SK-N-SH treated with all-trans-retinoic acid at 6 μM for 48 hours (cell line): Measurements from ENCODE around the gene C12orf75.
A peak's percentile ranks its signal among the peaks of the same experiment; 100 is the strongest.

ENCODE experiments used
- ATAC-seq: fragments of 200-7000 bp; cut with Tn5 transposase; 3 replicates; pipeline ENCODE4 v1.9.1; 2020; ENCODE audit warnings: mild to moderate bottlenecking, moderate library complexity
- ARNTL ChIP-seq: fragments of 450-650 bp; formaldehyde crosslinking; IDR thresholded peaks from 2 replicates; pipeline ENCODE4 v1.5.0; 2020; ENCODE audit warnings: low read depth, mild to moderate bottlenecking, moderate library complexity, borderline replicate concordance
- CSDC2 ChIP-seq: fragments of 250-450 bp; sonication (Bioruptor Pico); IDR thresholded peaks from 2 replicates; pipeline ENCODE4 v1.5.0; 2020; ENCODE audit warnings: mild to moderate bottlenecking, moderate library complexity
- ESRRG ChIP-seq: fragments of 250-450 bp; sonication (Bioruptor Pico); IDR thresholded peaks from 2 replicates; pipeline ENCODE4 v1.6.1; 2021; ENCODE audit warnings: mild to moderate bottlenecking
- GLIS3 ChIP-seq: fragments of 250-450 bp; sonication (Bioruptor Pico); IDR thresholded peaks from 2 replicates; pipeline ENCODE4 v1.5.0; 2020; ENCODE audit warnings: mild to moderate bottlenecking, moderate library complexity
- ISL1 ChIP-seq: fragments of 250-450 bp; sonication (Bioruptor Pico); IDR thresholded peaks from 2 replicates; pipeline ENCODE4 v2.1.2; 2022; ENCODE audit warnings: mild to moderate bottlenecking, moderate library complexity
- OSR1 ChIP-seq: fragments of 250-450 bp; sonication (Bioruptor Pico); IDR thresholded peaks from 2 replicates; pipeline ENCODE4 v1.8.0; 2022; ENCODE audit warnings: moderate library complexity, mild to moderate bottlenecking, inconsistent platforms
- PPARA ChIP-seq: fragments of 250-450 bp; sonication (Bioruptor Pico); IDR thresholded peaks from 2 replicates; pipeline ENCODE4 v1.5.0; 2020; ENCODE audit warnings: mild to moderate bottlenecking, borderline replicate concordance
- RARB ChIP-seq: fragments of 250-450 bp; sonication (Bioruptor Pico); IDR thresholded peaks from 2 replicates; pipeline ENCODE4 v1.8.0; 2021; ENCODE audit warnings: mild to moderate bottlenecking, moderate library complexity
- TCF4 ChIP-seq: fragments of 250-450 bp; sonication (Bioruptor Pico); IDR thresholded peaks from 2 replicates; pipeline ENCODE4 v1.8.0; 2021; ENCODE audit warnings: mild to moderate bottlenecking, moderate library complexity, borderline replicate concordance
- TOX ChIP-seq: fragments of 250-450 bp; sonication (Bioruptor Pico); IDR thresholded peaks from 2 replicates; pipeline ENCODE4 v1.8.0; 2021; ENCODE audit warnings: mild to moderate bottlenecking, moderate library complexity, borderline replicate concordance
- ZC3H10 ChIP-seq: fragments of 250-450 bp; sonication (Bioruptor Pico); IDR thresholded peaks from 2 replicates; pipeline ENCODE4 v1.5.1; 2021; ENCODE audit warnings: mild to moderate bottlenecking, moderate library complexity
- ZFP3 ChIP-seq: fragments of 250-450 bp; sonication (Bioruptor Pico); IDR thresholded peaks from 2 replicates; pipeline ENCODE4 v1.5.0; 2020; ENCODE audit warnings: mild to moderate bottlenecking, moderate library complexity
- ZFP30 ChIP-seq: fragments of 450-650 bp; formaldehyde crosslinking; IDR thresholded peaks from 2 replicates; pipeline ENCODE4 v1.5.0; 2022; ENCODE audit warnings: mild to moderate bottlenecking, moderate library complexity
- ZNF70 ChIP-seq: fragments of 450-650 bp; formaldehyde crosslinking; IDR thresholded peaks from 2 replicates; pipeline ENCODE4 v1.5.0; 2020; ENCODE audit warnings: mild to moderate bottlenecking, moderate library complexity
- ZNF8 ChIP-seq: fragments of 450-650 bp; formaldehyde crosslinking; IDR thresholded peaks from 2 replicates; pipeline ENCODE4 v1.5.0; 2020; ENCODE audit warnings: mild to moderate bottlenecking, moderate library complexity
- TF ChIP-seq, protein P1 (sequence below): fragments of 250-450 bp; sonication (Bioruptor Pico); IDR thresholded peaks from 2 replicates; pipeline ENCODE4 v1.5.1; 2021; ENCODE audit warnings: mild to moderate bottlenecking, moderate library complexity
- TF ChIP-seq, protein P2 (sequence below): fragments of 250-450 bp; sonication (Bioruptor Pico); IDR thresholded peaks from 2 replicates; pipeline ENCODE4 v1.5.1; 2020; ENCODE audit warnings: low read depth, mild to moderate bottlenecking, moderate library complexity
- TF ChIP-seq, protein P3 (sequence below): fragments of 250-450 bp; sonication (Bioruptor Pico); IDR thresholded peaks from 2 replicates; pipeline ENCODE4 v1.8.0; 2020; ENCODE audit warnings: mild to moderate bottlenecking, moderate library complexity, borderline replicate concordance

C12orf75 gene

DNA sequence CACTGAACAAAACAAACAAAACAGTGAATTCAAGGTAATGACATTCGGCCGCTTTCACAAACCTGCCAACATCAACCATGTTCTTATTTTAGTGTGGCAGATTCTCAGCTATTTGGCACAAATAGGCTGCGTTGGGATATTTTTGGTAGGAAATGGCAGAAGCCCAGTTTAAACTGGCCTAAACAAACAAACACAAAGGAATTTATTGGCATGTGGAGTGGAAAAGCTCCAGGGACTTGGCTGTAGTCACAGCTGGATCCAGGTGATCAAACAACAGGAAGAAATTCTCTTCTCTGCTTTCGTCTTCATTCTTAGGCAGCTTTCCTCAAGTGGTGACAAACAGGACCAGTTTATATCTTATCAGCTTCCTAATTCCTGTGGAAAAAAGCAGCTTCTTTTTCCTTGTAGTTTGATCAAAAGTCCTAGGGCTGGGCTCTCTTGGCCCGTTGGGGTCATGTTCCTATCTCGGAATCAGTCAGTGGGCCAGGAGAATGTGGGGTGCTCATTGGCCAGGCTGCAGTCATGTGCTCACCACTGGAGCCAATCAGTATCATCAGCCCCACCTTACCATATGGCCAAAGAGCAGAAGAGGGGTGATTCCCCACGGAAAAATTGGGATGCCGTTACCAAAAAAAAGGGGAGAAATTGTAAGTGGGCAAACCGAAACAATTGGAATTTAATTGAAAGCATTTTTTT lies 22.6 kb downstream of the C12orf75 start:
- ATAC-seq, result no peak
- TF ChIP-seq, protein P1, sequence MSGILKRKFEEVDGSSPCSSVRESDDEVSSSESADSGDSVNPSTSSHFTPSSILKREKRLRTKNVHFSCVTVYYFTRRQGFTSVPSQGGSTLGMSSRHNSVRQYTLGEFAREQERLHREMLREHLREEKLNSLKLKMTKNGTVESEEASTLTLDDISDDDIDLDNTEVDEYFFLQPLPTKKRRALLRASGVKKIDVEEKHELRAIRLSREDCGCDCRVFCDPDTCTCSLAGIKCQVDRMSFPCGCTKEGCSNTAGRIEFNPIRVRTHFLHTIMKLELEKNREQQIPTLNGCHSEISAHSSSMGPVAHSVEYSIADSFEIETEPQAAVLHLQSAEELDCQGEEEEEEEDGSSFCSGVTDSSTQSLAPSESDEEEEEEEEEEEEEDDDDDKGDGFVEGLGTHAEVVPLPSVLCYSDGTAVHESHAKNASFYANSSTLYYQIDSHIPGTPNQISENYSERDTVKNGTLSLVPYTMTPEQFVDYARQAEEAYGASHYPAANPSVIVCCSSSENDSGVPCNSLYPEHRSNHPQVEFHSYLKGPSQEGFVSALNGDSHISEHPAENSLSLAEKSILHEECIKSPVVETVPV (CRISPR knock-in tag), result no peak
- TF ChIP-seq, all 23 proteins: peak for 0

DNA sequence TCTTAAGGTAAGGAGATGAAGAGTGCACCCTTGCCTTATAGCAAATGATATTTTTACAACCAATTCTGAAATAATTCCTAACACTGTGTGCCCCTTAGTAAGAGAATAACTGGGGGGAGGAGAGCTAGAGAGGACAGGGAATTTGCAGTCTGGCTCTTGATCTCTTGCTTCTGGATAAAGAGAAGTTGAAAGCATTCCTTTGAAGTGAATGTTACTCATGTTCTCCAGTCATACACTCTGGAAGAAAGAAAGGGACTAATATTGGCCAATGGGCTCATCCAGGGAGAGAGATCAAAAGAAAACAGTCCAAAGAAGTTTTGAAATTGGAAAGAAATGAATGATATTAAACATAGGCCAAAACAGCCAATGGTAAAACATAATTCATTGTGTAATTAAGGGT lies 25.3 kb downstream of the C12orf75 start:
- TF ChIP-seq ISL1 (CRISPR knock-in tag) (0 out of 2 replicates have a peak, but pooled peaks have one; percentile 28), GLIS3 (CRISPR knock-in tag) (no peak), ZFP30 (CRISPR knock-in tag) (no peak)
- peak; percentile 63 for ATAC-seq

DNA sequence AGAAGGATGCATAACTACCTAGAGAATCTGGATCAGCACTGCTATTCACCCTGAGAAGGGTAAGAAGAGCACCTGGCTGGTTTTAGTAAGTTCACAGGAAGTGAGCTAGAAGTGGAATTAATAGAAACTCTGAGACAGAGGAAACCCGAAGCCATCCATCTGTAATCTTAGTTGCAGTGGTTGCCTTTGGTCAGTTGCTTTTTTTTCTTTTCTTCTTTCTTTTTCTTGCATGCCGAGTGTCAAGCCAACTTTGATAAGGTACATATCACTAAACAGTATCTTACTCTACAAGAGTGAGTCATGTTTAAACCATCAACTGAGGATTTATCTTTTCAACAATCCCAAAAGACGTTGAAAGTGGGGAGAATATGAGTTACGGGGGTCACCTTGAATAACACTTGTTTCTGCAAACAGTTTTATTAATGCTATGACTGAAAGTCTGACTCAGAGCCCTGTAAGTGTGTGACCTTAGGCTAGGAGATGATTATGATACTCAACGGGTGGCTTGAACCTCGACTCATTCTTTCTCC lies 26.7 kb downstream of the C12orf75 start:
- TF ChIP-seq, protein P2, sequence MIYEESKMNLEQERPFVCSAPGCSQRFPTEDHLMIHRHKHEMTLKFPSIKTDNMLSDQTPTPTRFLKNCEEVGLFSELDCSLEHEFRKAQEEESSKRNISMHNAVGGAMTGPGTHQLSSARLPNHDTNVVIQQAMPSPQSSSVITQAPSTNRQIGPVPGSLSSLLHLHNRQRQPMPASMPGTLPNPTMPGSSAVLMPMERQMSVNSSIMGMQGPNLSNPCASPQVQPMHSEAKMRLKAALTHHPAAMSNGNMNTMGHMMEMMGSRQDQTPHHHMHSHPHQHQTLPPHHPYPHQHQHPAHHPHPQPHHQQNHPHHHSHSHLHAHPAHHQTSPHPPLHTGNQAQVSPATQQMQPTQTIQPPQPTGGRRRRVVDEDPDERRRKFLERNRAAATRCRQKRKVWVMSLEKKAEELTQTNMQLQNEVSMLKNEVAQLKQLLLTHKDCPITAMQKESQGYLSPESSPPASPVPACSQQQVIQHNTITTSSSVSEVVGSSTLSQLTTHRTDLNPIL (CRISPR knock-in tag), result no peak
- TF ChIP-seq PPARA, result no peak
- no peak for TF ChIP-seq ZC3H10 (CRISPR knock-in tag)
- TF ChIP-seq GLIS3 (CRISPR knock-in tag), result no peak
- TF ChIP-seq, protein P3, sequence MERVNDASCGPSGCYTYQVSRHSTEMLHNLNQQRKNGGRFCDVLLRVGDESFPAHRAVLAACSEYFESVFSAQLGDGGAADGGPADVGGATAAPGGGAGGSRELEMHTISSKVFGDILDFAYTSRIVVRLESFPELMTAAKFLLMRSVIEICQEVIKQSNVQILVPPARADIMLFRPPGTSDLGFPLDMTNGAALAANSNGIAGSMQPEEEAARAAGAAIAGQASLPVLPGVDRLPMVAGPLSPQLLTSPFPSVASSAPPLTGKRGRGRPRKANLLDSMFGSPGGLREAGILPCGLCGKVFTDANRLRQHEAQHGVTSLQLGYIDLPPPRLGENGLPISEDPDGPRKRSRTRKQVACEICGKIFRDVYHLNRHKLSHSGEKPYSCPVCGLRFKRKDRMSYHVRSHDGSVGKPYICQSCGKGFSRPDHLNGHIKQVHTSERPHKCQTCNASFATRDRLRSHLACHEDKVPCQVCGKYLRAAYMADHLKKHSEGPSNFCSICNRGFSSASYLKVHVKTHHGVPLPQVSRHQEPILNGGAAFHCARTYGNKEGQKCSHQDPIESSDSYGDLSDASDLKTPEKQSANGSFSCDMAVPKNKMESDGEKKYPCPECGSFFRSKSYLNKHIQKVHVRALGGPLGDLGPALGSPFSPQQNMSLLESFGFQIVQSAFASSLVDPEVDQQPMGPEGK (CRISPR knock-in tag), result 0 out of 2 replicates have a peak, but pooled peaks have one; percentile 21
- peak; percentile 87 for TF ChIP-seq ISL1 (CRISPR knock-in tag)
- TF ChIP-seq TOX, result 0 out of 2 replicates have a peak, but pooled peaks have one; percentile 41
- no peak for TF ChIP-seq ARNTL
- TF ChIP-seq TCF4 (CRISPR knock-in tag), result no peak
- TF ChIP-seq ZNF70 (CRISPR knock-in tag), result no peak
- ATAC-seq, result peak; percentile 61

DNA sequence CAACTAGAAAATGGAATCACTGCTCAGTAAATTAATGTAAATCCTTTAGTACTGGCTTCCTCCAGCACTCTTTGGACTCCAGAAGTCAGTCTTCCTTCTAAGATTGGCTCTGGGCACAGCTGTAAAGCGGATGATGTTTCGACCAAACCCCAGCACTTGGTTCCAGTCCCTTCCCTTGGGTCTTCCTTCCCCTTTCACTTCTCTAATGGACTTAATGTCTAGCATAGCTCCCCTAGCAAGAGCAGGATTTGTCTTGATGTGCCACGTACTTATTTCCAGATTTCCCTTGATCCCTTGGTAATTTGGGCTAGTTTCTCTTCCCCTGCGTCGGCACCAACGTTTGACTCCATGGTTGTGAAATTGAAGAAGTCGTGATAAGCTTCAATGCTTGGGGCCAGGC lies 28.3 kb downstream of the C12orf75 start:
- ATAC-seq, result no peak
- TF ChIP-seq, protein P2 (CRISPR knock-in tag), result no peak
- TF ChIP-seq, protein P1 (CRISPR knock-in tag), result no peak
- no peak for TF ChIP-seq TCF4 (CRISPR knock-in tag)
- TF ChIP-seq TOX, result no peak
- no peak for TF ChIP-seq RARB (CRISPR knock-in tag)
- no peak for TF ChIP-seq CSDC2 (CRISPR knock-in tag)
- TF ChIP-seq, protein P3 (CRISPR knock-in tag), result no peak
- no peak for TF ChIP-seq ZNF8
- TF ChIP-seq ESRRG (CRISPR knock-in tag), result no peak
- no peak for TF ChIP-seq ZFP30 (CRISPR knock-in tag)
- TF ChIP-seq ZFP3 (CRISPR knock-in tag), result no peak
- no peak for TF ChIP-seq ZC3H10 (CRISPR knock-in tag)
- no peak for TF ChIP-seq ZNF70 (CRISPR knock-in tag)
- TF ChIP-seq OSR1 (CRISPR knock-in tag), result no peak
- no peak for TF ChIP-seq ARNTL
- no peak for TF ChIP-seq PPARA
